Bronchial epithelial cell (primary cell): ENCODE results near the gene DMD. TPM values are rescaled to one million over a fixed set of nuclear protein-coding genes. Genes with fewer than 3 reads are reported as not detected.

Experiments used
- DNase-seq: peaks from one replicate; pipeline ENCODE4 v3.0.0-alpha.2; 2010; ENCODE audit warnings: low read depth
- FAIRE-seq: peaks from 2 replicates; lab custom pipeline; 2011; peaks lifted over from hg19 to GRCh38; lab: Jason Lieb, UNC
- H3K27me3 ChIP-seq: 2 replicates; pipeline ENCODE4 v1.5.1; 2011; ENCODE audit warnings: low read length; ENCODE audit not compliant: control insufficient read depth, insufficient read depth
- H3K36me3 ChIP-seq: 2 replicates; pipeline ENCODE4 v1.5.1; 2011; ENCODE audit warnings: low read length; ENCODE audit not compliant: control insufficient read depth, insufficient read depth
- H3K4me3 ChIP-seq: 2 replicates; pipeline ENCODE4 v1.5.1; 2011; ENCODE audit warnings: mild to moderate bottlenecking, low read depth, low read length, control low read depth
- total RNA-seq: library from RNA; depleted of rRNA; stranded (reverse); fragments of >200 nt; gene quantifications from 2 replicates; pipeline ENCODE4 v1.2.1, GENCODE V29; 2014
- TF ChIP-seq, protein P1 (sequence below): IDR thresholded peaks from 2 replicates; pipeline ENCODE4 v1.5.1; 2011; ENCODE audit warnings: mild to moderate bottlenecking, moderate library complexity, low read length, control low read depth, inconsistent platforms; ENCODE audit not compliant: insufficient read depth, severe bottlenecking

DMD gene
- total RNA-seq, 1 donor from 2014 or later: 4.5 TPM

DNA sequence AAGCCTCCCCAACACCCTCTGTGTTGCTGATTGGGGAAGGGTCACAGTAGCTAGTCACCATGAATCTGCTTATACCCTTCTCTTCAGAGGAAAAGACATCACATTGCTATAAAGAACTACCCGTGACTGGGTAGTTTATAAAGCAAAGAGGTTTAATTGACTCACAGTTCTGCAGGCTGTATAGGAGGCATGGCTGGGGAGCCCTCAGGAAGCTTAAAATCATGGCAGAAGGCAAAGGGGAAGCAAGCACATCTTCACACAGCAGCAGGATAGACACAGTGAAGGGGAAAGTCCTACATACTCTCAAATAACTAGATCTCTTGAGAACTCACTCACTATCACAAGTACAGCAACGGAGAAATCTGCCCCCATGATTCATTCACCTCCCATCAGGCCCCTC, 1910.1 kb downstream of the DMD start:
- no peak for DNase-seq
- H3K4me3 ChIP-seq: no peak overlapping the region
- FAIRE-seq: no peak
- H3K27me3 ChIP-seq: no peaks in the 10 kb centered on the region
- TF ChIP-seq, protein P1, sequence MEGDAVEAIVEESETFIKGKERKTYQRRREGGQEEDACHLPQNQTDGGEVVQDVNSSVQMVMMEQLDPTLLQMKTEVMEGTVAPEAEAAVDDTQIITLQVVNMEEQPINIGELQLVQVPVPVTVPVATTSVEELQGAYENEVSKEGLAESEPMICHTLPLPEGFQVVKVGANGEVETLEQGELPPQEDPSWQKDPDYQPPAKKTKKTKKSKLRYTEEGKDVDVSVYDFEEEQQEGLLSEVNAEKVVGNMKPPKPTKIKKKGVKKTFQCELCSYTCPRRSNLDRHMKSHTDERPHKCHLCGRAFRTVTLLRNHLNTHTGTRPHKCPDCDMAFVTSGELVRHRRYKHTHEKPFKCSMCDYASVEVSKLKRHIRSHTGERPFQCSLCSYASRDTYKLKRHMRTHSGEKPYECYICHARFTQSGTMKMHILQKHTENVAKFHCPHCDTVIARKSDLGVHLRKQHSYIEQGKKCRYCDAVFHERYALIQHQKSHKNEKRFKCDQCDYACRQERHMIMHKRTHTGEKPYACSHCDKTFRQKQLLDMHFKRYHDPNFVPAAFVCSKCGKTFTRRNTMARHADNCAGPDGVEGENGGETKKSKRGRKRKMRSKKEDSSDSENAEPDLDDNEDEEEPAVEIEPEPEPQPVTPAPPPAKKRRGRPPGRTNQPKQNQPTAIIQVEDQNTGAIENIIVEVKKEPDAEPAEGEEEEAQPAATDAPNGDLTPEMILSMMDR: no peak
- H3K36me3 ChIP-seq: no peaks in the 10 kb centered on the region

DNA sequence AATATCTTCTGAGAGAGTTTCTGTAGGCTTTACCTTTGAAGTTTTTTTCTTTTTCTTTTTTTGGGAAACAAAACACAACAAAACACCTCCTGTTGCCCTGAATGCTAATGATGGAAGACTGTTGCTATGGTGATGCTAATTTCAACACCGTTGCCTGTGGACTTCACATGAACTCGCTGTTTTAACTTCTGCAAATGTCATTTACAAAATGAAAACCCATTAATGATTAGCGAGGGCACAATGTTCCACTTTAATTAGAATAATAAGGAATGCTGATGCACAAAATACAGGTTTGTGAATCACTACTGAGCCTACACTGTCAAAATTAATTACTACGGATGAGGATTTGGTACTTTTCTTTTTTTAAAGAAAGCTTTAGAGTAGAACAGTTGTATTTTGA, 1912.4 kb downstream of the DMD start:
- Histone ChIP-seq H3K36me3 (no peaks in the 10 kb centered on the region), H3K27me3 (no peaks in the 10 kb centered on the region), H3K4me3 (no peak overlapping the region)
- no peak for DNase-seq
- TF ChIP-seq, protein P1: no peak
- no peak for FAIRE-seq

DNA sequence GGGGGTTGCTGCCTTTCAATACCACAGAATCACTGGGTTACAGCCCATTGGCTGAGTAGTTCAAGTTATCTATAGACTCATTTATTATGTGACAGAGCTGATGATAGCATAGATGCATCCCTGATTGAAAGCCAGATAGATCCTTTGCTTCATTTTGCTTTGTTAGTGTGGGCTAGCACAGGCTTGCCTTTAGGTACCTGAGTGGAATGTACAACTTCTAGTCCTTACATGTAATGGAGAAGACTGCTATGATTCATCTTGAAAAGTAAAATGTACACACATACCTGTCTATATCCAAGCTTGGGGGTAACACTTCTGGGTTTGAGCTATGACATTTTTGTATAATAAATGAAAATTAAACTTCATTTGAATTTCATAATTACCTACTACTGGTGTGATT, 1913.5 kb downstream of the DMD start:
- TF ChIP-seq, protein P1: no peak
- no peaks in the 10 kb centered on the region for H3K36me3 ChIP-seq
- FAIRE-seq: no peak
- DNase-seq: peak; percentile 85
- H3K4me3 ChIP-seq: no peak overlapping the region
- H3K27me3 ChIP-seq: no peaks in the 10 kb centered on the region

DNA sequence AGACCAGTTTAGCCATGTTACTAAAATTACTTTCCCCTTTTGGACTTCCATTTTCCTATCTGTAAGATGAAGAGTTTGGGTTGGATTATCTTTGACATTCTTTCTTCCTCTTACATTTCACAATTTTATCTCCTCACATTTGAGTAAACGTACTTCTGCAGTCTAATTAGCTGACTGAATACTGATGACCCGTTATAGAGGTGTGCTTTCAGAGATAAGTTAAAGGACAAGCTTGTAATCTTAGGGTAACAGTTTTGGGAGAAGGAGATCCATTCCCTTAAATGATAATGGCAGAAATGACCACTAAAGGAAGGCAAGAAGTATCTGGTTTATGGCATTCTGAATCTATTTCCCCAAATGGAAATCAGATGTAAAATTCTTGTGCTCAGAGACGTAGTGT, 1916.9 kb downstream of the DMD start:
- FAIRE-seq (no peak), DNase-seq (no peak)
- Histone ChIP-seq H3K36me3 (no peaks in the 10 kb centered on the region), H3K4me3 (no peak overlapping the region), H3K27me3 (no peaks in the 10 kb centered on the region)
- TF ChIP-seq, protein P1: no peak

DNA sequence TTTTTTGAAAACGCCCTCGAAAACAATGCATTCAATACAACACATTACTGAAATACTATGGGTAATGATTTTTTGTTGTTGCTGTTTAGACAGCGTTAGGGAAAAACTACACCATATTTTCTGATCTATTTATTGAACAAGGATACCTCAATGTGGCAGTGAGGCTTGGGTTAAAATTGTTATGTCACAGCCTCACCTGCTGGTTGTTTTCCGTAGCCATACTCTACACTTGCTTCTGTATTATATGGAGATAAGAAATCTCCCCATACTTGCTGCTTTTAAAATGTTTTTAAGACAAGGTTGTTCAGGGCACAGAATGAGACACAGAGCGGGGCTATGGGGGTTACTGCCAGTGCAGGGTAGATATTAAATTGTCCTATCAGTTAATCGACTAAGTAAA, 1917.9 kb downstream of the DMD start:
- TF ChIP-seq, protein P1: peak; percentile 4
- Histone ChIP-seq H3K4me3 (no peak overlapping the region), H3K27me3 (no peaks in the 10 kb centered on the region), H3K36me3 (no peaks in the 10 kb centered on the region)
- FAIRE-seq (no peak), DNase-seq (no peak)

DNA sequence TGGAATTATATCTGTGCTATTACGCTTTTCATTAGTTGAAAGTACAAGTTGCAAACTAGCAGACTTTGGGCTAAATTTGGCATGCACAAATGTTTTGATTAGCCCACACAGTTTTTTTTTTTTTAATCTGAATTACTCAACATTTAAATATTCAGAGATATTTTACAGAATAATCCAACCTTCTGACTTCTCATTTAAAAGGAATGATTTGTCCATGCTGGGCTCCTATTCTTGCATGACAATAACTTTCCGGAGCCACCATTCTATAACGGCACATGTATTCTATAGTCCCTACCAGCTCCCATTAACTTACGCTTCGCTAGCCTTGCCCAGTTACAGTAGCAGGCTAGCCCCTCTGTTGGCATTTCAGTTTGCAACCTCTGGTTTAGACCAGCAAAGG, 1920.2 kb downstream of the DMD start:
- DNase-seq (no peak), FAIRE-seq (no peak)
- TF ChIP-seq, protein P1: no peak
- H3K4me3 ChIP-seq: no peak overlapping the region
- H3K36me3 ChIP-seq: no peaks in the 10 kb centered on the region
- H3K27me3 ChIP-seq: no peaks in the 10 kb centered on the region
